ENCODE measurements around the gene TWSG1.
"Not testable (repeated sequence)": the region's sequence is repeated elsewhere in the genome, so short reads cannot be mapped to it uniquely, and the experiment has no call there.

TWSG1 gene

GRCh38 chr18:9421901-9422327, 87.3 kb downstream of the TWSG1 start:
- CTCF ChIA-PET, result no interaction called here
- no peak for TF ChIP-seq CTCF (IDR thresholded peaks at IDR 0.05; ENCODE audit: control extremely low read depth, extremely low read depth, low read depth, missing control alignments)
- POLR2A ChIA-PET, result interaction anchor here (0.6 kb wide), 1 partner anchor 88 kb away, joined by 3 read pairs; no protein-coding TSS in a partner anchor
- no peak for DNase-seq (ENCODE audit: extremely low spot score)

GRCh38 chr18:9422816-9423519, 88.4 kb downstream of the TWSG1 start:
- CTCF ChIA-PET, result no interaction called here
- TF ChIP-seq CTCF (IDR thresholded peaks at IDR 0.05; ENCODE audit: control extremely low read depth, extremely low read depth, low read depth, missing control alignments), result no peak
- POLR2A ChIA-PET, result no interaction called here
- DNase-seq (ENCODE audit: extremely low spot score), result no peak

- CTCF ChIA-PET; DNase-seq (ENCODE audit: extremely low spot score); POLR2A ChIA-PET: not testable (repeated sequence)
These were observed 89.1 kb downstream of the TWSG1 start for GRCh38 chr18:9423648-9424047.

- POLR2A ChIA-PET; DNase-seq (ENCODE audit: extremely low spot score); CTCF ChIA-PET: not testable (repeated sequence)
These were observed 89.7 kb downstream of the TWSG1 start for GRCh38 chr18:9424235-9424634.

GRCh38 chr18:9426753-9427152, 92.2 kb downstream of the TWSG1 start:
- no peak for TF ChIP-seq CTCF (IDR thresholded peaks at IDR 0.05; ENCODE audit: control extremely low read depth, extremely low read depth, low read depth, missing control alignments)
- POLR2A ChIA-PET, result no interaction called here
- no peak for DNase-seq (ENCODE audit: extremely low spot score)
- CTCF ChIA-PET, result interaction anchor here (0.9 to 1.7 kb wide), 5 partner anchors 9 to 41 kb away, joined by 3 to 7 read pairs (median 4); no protein-coding TSS in a partner anchor

DNA sequence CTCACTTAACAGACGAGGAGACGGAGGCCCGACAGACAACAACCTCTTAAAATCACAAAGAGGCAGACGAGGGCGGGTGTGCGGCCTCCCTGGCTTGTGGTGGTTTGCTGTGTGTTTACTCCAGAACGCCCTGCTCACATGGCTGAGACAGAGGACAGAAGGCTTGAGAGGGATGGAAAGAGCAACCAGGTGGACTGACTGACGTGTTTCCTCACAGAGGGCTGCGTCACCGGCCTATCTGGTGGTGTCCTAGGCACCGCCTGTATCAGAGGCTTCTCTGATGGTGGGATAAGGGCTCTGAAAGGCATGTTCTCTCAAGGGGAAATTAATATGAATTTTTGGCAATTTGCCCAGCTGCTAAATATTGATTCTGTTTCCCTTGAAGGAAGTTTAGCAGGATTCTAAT, 93.7 kb downstream of the TWSG1 start:
- POLR2A ChIA-PET, result no interaction called here
- no peak for TF ChIP-seq CTCF (IDR thresholded peaks at IDR 0.05; ENCODE audit: control extremely low read depth, extremely low read depth, low read depth, missing control alignments)
- CTCF ChIA-PET, result interaction anchor here (1.1 kb wide), 1 partner anchor 9 kb away, joined by 3 read pairs; no protein-coding TSS in a partner anchor
- no peak for DNase-seq (ENCODE audit: extremely low spot score)

DNA sequence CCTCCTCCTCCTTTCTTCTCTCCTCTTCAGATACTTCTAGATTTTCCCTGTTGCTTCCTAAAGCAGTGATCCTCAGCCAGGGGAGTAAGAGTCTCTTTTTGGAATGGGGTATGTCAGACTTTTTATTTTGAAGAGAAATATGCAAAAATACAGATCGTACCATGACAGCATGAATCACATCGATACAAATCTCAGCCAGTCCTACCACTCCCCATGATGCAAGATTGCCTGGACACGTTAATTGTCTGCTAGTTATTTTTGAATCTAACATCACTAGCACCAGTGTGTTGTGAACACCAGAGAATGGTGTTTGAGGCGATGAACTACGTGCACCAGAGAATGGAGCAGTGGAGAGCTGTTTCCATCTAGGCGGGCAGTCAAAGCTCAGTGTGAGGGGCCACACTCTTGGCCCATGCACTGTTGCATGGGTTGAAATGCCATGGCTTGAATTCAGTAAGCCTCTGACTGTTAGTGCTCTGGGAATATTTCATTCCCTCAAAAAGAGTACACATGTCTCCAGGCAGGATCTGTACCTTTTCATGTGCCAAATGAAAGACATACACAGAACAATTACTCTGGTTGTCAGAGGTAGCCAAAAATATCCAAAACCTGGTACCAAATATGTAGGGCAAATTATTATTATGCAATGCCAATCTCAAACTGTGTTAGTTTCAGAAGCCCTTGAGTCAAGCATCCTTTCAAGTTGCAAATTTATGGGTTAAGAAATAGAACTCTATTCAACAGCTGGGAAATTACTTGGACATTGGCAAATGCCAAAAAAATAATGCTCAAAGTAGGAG, 94.5 kb downstream of the TWSG1 start:
- ChIA-PET CTCF (interaction anchor here (0.7 to 1.5 kb wide), 2 partner anchors 9 to 18 kb away, joined by 3 to 4 read pairs; no protein-coding TSS in a partner anchor), POLR2A (no interaction called here)
- DNase-seq (ENCODE audit: extremely low spot score), result no peak
- TF ChIP-seq CTCF (IDR thresholded peaks at IDR 0.05; ENCODE audit: control extremely low read depth, extremely low read depth, low read depth, missing control alignments), result no peak
